T-helper 1 cell (primary cell): Measurements from ENCODE around the gene FOXN1.

Experiments used
- DNase-seq, 5 donors: peaks; one replicate each; pipeline ENCODE4 v3.0.0-alpha.2; 2012 to 2020

FOXN1 gene

DNA sequence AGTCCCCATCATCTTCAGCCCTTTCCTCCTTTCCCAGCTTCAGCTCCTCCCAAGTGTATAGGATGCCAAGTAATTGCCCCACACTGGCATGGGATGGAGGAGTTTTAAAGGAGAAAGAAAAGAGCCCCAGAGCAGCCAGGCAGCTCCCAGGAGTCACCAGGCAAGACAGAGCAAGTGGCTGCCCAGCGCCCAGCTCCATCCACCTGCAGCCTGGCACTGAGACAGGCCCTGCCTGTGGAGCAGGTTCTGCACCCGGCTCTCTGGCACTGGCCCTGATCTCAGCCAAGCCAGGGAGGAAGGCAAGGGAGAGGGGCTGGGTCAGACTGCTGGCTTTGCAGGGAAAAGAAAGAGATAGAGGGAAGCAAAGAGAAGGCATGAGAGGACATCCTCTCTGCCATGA, 21.7 kb downstream of the FOXN1 start:
- DNase-seq = no peak

DNA sequence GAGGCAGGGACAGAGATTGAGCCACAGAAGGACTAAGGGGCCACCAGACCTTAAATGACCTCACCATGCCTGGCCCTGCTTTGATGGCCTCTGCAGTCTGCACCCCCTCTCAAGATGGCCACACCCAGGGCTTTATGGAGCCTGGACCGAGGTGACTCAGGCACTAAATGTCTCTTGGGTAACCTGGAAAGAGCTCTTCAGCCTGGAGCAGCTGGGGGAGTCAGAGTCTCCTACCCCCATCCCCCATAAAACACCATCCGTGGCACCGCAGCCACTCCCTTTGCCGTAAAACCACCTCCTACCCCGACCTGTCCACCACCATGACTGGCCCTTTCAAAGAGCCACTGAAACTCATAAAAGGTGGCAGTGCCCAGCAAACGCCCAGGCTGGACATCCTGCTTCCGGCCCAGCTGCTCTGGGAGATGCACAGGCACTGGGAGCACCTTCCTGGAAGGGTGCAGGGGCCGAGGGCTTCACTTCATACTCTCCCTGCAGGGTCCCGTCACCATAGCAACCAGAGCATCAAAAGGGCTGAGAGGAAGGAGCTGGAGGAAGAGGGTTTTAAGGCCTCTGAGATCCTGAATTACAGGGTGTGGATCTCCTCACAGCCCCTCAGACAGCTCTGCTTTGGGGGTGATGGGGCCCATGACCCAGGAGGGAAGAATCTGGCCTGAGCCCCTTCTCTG, 22.3 kb downstream of the FOXN1 start:
- DNase-seq = no peak

DNA sequence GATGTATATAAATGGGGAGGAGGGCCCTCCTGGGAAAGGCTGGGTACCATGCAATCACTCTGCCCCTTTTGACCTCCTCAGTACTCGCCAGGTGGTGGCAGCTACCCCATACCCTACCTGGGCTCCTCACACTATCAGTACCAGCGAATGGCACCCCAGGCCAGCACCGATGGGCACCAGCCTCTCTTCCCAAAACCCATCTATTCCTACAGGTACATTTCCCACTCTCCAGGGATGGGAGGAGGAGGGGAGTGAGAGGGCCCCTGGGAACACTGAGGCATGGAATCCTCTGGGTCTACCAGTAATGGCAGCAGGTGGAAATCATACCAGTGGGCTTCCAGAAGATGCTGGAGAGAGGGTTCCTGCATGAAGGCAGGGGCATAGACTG, 22.9 kb downstream of the FOXN1 start:
- DNase-seq = no peak

DNA sequence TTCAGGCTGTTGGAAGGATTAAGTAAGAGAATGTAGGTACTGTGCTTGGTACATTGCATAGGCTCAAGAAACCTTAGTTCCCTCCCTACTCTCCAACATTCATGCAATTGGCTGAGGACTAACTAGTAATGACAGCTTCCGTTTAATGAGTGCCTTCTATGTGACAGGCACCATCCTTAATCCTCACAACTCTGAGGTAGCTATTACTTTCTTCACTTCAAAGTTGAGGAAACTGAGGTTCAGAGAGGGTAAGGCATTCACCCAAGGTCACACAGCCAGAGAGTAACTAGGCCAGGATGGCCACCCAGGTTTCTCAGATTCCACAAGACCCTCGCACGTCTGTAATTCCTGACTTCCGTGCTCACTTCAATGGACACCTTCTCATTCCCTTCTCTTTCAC, 24.1 kb downstream of the FOXN1 start:
- no peak for DNase-seq

DNA sequence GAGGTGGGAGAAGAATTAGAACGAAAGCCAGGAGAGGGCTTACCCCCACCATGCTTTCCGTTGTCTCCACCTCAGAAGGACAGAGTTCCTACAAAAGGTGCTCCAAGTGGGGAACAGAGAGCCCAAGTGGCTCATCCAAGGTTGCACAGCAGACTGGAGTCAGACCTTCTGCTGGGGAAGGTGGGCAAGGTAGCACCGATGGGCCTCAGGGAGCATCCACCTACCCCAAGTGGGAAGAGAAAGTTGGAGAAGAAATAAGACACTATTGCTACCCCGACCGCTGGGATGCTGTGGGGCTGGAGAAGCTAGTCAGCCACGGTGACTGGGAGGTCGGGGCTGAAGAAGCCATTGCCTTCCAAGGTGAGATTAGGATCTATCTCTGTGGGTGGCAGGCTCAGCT, 24.8 kb downstream of the FOXN1 start:
- no peak for DNase-seq

DNA sequence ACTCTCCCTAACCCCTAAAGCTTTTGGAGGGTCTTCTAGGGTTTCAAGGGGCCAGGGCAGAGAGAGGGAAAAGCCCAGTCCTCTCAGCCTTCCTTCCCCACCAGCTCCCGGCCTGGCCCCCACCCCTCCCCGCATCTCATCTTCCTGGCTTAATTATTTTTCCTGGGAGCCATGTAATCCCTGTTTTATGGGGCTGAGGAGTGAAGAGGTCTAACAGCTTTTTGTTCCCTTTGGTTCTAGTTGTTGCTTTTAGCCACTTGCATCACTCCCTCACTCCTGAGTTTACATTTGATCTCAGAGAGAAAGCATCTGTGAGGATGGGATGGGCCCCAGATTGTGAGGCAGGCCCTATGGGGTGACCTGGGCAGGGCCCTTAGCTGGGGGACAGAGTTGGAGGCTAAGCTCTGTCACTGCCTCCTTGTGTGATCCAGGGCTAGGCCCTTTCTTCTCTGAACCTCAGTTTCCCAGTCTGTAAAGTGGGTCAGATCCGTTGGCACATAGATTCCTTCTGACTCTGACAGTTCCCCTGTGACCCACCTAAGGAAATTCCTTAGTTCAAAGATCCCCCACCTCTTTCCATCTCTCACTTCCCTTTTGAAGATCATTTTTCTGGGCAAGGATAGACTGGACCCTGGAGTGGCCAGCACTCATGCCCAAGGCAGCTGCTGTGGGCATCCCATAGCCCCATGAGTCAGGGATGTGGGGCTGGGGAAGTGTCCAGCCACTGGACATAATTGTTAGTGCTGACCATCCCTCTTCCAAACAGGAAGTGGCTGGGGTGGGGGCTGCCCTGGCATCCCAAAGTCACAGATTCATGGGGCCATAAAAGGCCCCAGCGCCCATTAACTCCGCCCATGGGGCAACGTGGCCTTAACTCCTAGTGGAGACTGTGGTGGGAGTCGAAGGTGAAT, 26.2 kb downstream of the FOXN1 start:
- DNase-seq = no peak

DNA sequence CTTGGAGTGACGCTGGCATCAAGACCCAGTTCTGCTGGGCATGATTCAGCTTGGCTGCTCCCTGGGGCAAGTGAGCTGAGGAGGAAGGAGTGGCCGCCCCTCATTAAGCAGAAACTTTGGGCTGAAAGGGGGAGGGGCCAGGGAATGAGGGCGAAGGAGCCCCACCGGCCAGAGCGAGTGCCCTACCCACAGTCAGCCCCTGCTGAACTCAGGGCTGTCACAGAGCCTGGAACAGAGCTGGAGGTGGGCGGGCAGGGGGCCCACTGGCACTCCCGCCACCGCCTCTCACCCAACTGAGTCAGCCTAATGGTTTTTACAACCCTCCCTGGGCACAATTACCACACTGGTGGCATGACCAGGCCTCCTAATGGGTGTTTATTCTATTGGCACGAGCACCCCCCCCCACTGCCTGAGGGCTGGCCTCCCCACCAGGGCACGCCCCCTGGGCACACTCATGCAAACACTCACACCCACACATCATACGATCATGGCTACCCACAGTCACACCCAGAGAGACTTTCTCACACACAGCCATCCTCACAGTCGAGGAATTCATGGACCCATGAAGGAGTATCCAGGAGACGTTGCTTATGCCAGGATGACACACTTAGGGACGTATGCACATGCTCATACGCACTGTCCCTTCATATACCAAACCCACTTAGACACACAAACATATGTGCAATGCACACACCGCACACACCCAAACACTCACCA, 27.1 kb downstream of the FOXN1 start:
- no peak for DNase-seq

DNA sequence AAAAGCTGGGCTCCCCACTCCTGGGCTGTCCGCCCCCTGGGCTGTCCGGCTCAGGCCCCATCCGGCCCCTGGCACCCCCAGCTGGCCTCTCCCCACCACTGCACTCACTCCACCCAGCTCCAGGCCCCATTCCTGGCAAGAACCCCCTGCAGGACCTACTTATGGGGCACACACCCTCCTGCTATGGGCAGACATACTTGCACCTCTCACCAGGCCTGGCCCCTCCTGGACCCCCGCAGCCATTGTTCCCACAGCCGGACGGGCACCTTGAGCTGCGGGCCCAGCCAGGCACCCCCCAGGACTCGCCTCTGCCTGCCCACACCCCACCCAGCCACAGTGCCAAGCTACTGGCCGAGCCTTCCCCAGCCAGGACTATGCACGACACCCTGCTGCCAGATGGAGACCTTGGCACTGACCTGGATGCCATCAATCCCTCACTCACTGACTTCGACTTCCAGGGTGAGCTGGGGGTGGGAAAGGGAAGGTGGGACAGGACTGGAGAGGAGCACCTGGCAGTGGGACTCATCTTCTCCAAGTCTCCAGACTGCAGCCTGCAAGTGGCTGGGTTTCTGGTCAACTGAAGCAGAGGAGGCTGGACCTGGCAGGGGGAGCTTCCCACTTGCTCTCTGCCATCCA, 28.7 kb downstream of the FOXN1 start:
- DNase-seq = no peak

DNA sequence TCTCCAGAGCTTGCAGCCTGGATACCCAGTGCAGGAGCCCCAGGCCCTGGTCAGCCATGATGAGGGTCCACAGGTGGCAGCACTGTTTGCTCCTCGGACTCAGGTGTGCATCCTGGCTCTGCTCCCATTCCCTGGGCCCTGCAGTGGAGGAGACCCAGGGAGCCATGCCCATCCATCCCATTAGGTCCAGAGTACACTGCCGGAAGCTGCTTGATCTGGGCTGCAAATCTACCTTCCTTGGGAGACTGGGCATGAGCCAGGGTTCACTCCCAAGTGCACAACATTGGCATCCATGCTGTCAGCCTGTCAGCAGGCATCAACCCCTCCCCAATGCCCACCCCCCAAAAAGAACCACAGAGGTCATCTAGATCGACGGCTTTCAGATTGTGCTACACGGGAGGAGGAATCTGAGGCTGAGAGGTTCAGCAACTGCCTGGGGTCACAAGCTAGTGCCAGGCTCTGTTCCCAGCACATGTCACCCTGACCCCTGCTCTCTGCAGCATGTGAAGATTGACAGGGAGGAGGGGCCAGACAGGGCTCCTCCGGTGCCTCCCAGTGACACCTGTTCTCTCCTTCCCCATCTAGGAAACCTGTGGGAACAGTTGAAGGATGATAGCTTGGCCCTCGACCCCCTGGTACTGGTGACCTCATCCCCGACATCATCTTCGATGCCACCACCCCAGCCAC, 30.5 kb downstream of the FOXN1 start:
- no peak for DNase-seq

DNA sequence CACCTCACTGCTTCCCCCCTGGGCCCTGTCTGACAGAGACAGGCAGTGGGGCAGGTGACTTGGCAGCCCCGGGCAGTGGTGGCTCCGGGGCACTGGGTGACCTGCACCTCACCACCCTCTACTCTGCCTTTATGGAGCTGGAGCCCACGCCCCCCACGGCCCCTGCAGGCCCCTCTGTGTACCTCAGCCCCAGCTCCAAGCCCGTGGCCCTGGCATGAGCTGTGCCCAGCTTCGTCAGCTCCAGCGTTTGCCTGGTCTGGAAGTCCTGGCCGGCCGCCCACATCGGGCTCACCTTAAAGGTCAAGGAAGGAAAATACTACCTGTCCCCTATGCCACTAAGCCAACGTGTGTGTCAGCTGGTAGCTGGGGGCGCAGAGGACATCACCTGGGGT, 31.1 kb downstream of the FOXN1 start:
- DNase-seq = no peak

DNA sequence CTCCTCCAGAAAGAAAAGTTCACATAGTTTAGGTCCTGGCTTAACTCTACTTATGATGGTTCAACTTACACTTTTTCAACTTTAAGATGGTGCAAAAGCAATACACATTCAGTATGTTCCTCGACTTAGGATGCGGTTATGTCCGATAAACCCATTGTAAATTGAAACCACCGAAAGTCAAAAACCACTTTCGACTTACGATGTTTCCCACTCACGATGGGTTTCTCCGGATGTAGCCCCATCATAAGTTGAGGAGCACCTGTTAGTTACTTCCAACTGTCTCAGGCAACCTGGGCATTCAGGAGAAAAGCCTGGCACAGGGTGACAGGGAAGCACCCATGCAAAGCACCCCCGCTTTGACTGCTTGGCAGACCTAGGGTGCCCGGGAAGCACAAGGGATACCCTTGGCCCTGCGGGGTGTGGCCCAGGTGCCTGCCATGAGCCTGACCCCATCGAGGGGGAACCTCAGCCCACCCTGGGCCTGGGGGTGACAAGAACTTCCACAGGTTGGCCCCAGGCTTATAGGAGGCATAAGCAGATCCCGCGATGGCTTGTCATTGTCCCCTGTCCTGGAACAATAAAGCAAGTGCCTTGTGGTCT, 32.2 kb downstream of the FOXN1 start:
- no peak for DNase-seq

DNA sequence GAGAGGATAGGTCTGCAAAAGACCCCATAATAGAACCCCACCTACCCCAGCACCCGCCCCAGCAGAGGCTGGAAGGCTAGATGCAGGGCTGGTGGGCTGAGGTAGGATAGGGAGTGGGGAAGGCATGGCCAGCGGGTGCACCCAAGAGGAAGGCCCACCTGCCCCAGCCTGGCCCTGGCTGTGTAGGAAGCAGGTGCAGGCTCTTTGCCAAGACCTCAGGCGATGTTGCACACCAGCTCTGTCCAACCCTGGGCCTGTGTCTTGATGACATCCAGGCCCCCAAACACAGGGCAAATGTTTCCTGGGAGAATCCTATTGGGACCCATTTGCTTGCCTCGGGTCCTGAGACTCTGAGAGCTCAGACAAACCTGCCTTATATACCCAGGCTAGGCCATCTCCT, 34.1 kb downstream of the FOXN1 start:
- DNase-seq = no peak

DNA sequence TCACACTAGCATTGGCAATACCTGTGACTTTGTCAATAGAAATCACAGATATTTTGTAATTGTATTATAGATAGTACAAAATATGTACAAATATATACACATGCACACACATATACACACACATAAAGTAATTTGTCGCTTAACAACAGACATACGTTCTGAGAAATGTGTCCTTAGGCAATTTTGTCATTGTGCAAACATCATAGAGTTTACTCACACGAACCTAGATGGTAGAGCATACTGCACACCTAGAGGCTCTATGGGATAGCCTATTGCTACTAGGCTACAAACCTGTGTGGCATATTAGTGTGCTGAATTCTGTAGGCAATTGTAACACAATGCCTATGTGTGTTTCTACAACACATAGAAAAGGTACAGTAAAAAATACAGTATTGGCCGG, 35.3 kb downstream of the FOXN1 start:
- no peak for DNase-seq

DNA sequence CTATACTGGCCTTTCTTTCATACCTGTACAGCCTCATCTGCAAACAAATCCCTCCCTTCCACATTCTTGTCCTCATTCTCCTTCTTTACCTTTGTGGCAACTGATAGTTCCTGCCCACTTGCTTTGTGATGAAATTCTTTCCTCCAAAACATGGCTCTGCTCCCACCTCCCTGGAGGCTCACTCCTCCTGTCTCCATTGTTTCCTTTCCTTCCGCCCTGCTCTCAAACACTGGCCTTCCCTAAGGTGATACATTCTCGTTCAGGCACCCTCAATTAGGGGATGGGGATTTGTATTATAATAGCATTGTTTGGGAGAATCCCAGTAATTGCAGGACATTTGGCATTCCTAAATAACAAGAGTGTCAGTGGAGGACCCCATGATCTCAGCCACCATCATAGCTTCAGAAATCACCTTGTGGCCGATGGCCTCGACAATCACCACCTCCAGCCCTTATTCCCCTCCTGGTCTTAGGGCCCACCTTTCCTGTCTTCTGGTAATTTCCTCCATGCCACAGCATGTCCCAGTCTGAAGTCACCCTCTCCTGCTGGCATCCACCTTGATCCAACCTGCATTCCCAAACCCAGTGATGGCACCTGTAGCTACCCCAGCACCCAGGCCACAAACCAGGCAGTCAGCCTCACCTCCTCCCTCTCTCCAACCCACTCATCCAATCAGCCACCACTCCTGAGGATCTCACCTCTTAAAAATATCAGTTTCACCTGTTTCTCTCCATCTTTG, 38.4 kb downstream of the FOXN1 start:
- no peak for DNase-seq

DNA sequence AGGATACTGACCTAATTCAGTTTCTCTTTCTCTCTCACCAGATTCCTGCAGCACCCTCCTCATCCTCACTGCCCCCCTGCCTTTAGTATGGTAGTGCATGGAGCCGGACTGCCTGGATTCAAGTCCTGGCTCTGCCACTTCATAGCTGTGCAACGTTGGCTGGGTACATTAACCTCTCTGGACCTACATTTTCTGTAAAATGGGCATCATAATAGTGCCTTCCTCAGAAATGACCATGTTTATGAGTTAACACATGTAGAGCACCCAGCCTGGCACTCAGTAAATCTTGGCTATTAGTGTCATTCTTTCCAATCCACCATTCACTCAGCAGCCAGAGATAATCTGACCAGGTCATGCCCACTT, 39.0 kb downstream of the FOXN1 start:
- DNase-seq = no peak

DNA sequence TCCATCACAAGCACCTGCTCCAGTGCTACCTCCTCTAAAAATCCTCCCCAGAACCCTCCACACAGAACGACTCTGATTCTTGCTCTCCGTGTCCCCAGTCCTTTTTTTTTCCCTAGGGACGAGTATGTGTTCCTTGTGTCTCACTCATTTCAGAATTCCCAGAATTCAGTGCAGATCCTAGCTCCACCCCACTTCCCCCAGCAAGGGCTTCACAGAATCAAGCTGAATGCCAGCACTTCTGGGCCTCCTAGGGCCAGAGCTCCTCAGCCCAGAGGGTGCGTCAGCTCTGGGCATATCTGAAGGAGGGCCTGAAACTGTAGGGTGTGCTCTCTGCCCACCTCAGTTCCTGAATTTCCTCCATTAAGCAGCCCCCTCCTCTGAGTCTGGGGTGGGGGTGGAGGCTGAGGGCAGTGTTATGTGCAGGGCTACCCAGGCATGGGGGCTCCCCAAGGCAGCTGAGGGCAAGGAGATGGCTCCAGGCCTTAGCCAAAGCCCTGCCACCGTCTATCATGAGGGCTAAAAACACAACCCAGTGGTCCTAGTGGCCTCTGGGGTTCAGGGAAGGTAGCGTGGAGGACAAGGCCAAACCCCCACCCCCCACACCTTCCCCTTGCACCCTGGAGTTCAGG, 39.8 kb downstream of the FOXN1 start:
- DNase-seq = no peak

DNA sequence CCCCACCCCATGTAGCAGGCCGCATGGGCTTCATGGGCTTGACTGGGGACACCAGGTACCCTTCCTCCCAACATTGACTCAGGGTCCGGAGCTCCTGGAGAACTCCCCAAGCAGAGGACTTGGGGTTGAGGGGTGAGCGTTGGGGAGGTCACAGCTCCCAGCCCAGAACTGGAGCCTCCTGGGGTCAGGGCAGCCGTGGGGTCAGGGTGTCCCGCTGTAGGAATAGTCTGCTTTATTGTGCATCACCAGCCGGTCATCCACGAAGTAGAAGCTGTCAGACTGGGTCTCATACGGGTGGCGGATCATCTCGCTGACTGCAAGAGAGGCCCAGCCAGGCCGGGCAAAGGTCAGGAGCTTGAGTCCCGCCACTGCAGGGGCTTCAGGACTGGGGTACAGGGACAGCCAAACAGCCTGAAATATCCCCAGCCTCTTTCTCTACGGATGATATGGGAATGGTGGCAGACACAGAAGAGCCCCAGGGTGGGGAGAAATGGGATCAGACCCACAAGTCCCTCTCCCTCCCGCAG, 41.0 kb downstream of the FOXN1 start:
- no peak for DNase-seq

DNA sequence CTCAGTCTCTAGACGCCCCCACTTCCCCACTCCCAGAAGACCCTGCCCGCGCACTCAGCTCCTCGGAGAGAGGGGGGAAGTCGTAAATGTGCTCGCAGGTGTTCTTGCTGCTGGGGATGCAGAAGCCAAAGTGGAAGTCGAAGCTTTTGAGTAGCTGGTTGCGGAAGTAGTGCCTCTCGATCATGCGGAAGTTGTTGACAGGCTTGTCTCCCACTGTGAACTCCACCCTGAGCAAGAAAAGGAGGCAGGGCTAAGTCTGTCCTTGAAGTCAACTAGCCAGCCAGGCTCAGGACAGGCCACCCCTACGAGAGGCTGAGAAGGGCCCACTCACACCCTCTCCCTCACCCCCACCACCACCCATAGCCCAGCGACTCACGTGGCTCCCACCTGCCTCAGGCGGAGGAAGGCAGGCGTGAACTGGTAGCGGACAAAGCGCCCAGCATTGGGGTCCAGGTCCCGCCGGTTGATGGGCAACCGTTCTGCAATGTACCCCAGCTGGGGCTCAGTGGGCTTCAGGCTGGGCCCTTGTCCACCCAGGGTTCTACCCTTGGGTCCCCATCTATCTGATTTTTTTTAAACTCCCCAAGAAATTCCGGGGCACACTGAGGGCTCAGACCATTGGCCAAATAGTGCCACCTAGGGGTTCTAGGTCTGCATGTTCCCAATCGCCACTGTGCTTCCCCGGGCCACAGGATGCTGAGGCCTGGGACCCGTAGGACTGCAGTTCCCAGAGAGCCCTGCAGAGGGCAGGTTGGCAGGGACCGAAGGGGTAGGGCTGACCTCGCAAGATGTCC, 41.7 kb downstream of the FOXN1 start:
- peak; percentile 21 to 73 (median 38) for DNase-seq

DNA sequence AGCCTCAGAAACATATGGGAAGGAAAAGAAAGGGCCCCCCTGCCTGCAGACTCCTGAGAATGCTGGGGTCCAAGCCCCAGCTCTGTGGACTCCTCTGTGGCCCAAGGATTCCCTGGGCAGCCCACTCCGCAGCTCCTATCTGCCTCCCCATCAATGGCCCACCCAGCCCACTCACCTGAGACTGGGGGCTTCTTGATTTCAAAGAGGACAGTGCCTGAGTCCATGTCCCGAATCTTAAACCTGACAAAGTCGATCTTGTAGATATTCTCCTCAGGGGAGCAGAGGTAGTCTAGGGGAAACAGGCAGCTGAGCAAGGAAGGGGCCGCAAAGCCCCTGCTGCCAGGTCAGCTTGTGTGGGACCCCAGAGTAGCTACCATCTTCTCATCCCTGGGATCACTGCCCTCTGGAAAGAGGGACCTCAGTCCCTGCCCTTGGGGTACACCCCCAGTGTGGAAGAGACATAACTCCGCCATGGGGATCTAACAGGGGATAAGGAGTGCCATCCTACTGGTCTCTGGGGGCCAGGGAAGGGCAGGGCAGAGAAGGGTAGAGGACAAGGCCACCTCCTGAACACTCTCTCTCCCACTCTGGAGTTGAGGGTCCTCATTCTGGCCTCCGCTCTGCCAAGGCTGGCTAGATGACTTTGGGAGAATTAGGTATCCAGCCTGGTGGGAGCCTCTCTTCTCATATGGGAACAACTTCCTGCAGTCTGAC, 42.4 kb downstream of the FOXN1 start:
- no peak for DNase-seq
